ENCODE results near the gene EPN3.

GRCh38 chr17:50511058-50511457 is 21.5 kb upstream of the EPN3 start:
- TF ChIP-seq CTCF (conservative IDR thresholded peaks at IDR 0.05; ENCODE audit: low read depth in 2 of 2), result no peak
- no peak for TF ChIP-seq EZH2phosphoT487 (IDR thresholded peaks at IDR 0.05; ENCODE audit: unreplicated experiment)
- TF ChIP-seq EZH2 (IDR thresholded peaks at IDR 0.05; ENCODE audit: low read depth, unreplicated experiment), result no peak
- no peak for TF ChIP-seq CREB1 (CRISPR knock-in tag; IDR thresholded peaks at IDR 0.05; ENCODE audit: low read depth)
- TF ChIP-seq JUNB (IDR thresholded peaks at IDR 0.05; ENCODE audit: unreplicated experiment), result no peak
- no peak for TF ChIP-seq POLR2AphosphoS5 (IDR thresholded peaks at IDR 0.05; ENCODE audit: low read depth)
- TF ChIP-seq ZNF114 (CRISPR knock-in tag; IDR thresholded peaks at IDR 0.05), result no peak
- no peak for TF ChIP-seq REST (IDR thresholded peaks at IDR 0.05; ENCODE audit: unreplicated experiment)
- TF ChIP-seq ZNF331 (CRISPR knock-in tag; IDR thresholded peaks at IDR 0.05; ENCODE audit: low read depth), result no peak
- no peak for TF ChIP-seq NANOG (IDR thresholded peaks at IDR 0.05; ENCODE audit: borderline replicate concordance)
